T-helper 9 cell (primary cell): ENCODE results near the gene ULBP2.
"Not testable (repeated sequence)": the region's sequence is repeated elsewhere in the genome, so short reads cannot be mapped to it uniquely, and the experiment has no call there.

Experiments used
- DNase-seq: peaks from one replicate; pipeline ENCODE4 v3.0.0-alpha.2; 2020

The ULBP2 gene

DNA sequence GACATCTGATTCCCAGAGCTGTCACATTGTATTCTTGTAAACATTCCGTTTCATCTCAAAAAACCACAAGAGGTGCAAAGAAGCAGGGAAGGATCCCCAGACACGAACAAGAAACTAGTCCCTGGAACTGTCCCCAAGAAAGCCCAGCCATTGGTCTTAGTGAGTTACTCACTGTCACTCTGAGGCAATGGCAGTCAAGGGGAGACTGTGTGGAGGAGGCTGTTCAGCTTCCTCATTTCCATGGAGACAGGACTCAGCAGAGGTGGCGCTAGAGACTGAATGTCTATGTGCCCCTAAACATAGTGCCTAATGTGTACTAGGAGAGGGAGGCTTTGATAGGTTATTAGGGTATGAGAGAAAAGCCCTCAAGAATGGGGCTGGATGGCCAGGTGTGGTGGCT, 33.0 kb downstream of the ULBP2 start:
- DNase-seq, result no peak

GRCh38 chr6:149975400-149975799, 33.6 kb downstream of the ULBP2 start:
- DNase-seq, result no peak

DNA sequence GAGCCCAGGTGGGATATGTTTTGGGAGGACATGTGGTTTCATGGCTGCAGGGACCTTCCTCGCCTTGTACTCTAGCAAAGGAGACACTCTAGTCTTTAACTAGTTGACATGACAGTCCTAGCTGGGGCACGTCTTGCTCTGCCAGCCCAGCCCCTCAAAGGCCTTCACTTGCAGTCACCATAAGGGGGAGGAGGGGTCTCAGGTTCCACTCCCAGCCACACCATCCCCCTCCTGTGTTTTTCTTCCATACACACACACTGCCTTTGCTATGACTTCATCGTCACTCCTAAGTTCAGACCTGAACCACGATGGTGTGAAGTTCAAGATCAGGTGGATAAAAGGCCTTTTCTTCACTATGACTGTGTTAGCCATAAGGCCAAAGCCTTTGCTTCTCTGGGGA, 35.4 kb downstream of the ULBP2 start:
- DNase-seq, result no peak

GRCh38 chr6:149978610-149979009, 36.8 kb downstream of the ULBP2 start:
- no peak for DNase-seq

DNA sequence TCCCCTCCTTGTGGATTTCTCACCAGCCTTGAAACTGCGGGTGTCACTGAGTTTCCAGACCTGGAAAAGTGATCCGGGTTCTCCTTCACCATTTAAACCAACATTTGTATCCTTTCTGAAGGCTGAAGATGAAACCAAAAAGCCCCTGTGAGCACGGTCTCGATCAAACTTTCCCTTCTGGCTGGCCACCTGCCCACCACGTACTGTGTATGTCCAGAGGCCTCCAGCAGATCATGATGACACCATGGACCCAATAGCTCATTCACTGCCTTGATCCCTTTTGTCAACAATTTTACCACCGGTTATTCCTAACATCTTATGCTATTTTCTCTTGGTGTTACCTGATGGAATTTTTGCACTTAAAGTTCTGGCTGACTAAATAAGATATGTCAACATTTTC, 37.5 kb downstream of the ULBP2 start:
- no peak for DNase-seq

DNA sequence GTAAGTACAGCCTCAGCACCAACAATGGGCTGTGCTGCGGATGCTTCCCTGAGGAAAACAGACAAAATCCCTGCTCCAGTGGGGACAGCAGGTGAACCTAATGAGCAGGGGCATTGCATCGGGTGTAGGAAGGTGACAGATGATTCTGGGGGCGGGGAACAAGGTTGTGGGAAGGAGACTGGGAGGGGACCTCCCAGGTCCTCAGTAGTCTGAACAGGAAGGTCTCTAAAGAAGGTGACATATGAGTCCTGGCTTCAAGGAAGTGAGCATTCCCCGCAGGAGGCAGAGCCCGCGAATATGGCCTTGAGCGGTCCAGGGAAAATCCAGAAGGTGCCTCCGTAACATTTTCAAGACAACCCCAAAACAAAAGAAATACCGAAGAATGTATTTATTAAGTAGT, 41.3 kb downstream of the ULBP2 start:
- DNase-seq, result no peak

GRCh38 chr6:149984773-149985172, 43.0 kb downstream of the ULBP2 start:
- no peak for DNase-seq

DNA sequence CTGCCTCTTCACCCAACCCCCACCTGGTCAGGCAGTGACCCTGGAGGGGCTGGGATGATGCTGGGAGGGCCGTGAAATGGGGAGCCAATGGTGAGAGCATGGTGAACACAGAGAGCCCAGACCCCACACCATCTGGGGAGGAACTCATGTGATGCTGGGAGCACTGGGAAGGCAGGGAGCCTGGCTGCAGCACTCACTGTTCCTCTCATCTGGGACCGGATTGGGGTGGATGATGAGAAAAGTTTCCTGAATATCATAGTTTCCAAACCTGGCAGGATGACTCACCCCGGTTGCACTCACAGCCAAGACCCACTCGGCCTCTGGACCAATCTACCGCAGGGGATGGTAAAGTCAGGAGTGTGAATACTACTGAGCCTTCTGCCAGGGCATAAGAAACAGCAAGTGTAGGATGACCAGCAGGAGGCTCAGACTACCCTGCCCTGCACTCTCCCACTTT, 43.7 kb downstream of the ULBP2 start:
- no peak for DNase-seq

- no peak for DNase-seq
Observed at GRCh38 chr6:149987602-149988107, 45.8 kb downstream of the ULBP2 start.

DNA sequence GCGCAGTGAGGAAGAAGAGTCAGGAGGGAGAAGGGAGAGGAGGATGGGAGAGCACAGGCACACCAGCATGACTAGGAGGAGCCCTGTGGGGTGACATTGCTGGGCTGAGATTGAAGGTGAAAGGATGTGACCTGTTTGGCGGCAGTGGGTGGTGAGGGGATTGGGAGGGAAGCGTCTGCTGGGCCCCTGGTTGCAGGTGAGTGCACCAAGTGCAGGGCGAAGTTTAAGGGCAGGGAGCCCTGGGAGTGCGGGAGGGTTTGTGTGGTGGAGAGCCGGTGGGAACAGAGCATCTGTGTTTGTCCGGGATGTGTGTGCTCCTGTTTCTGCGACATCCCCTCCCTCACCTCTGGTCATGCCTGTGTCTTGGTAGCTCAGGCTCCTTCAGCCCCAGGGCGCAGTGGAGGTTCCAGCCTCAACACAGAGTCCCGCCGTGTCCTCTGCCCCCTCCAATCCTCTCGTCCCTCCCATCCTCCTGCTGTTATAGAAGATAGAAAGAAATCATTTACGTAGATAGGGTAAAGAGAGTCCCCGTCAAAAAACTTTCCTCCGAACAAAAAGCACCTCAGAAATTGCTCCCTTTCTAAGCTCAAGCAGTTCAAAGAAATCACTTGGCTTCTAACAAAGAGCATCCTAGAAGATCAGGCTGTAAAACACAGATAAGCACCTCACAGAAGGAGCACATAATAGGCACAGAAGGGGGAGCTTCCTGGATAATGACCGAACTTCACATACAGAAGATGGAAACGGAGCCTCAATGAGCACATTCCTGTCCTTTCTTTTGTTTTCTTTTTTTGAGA, 46.9 kb downstream of the ULBP2 start:
- no peak for DNase-seq

DNA sequence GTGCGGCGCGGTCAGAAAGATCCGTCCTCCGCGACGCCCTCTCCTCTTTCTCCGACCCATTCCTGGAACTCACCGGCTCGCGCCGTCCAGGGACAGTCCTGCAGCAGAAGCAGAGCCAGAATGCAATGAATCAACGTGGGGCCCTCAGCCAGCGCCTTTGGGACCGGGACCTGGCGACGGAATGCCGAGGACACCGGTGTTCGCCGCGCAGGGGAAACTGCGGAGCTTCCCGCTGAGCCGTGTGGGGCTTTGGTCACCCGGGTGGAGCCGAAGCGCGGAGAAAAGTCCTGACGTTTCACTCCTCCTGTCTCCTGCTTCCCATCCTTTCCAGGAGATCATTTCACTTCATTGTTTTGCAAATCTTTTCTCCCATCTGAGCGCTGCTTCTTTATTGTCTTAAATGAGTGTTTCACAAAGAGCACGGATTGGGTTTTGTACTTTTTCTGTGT, 48.4 kb downstream of the ULBP2 start:
- no peak for DNase-seq

DNA sequence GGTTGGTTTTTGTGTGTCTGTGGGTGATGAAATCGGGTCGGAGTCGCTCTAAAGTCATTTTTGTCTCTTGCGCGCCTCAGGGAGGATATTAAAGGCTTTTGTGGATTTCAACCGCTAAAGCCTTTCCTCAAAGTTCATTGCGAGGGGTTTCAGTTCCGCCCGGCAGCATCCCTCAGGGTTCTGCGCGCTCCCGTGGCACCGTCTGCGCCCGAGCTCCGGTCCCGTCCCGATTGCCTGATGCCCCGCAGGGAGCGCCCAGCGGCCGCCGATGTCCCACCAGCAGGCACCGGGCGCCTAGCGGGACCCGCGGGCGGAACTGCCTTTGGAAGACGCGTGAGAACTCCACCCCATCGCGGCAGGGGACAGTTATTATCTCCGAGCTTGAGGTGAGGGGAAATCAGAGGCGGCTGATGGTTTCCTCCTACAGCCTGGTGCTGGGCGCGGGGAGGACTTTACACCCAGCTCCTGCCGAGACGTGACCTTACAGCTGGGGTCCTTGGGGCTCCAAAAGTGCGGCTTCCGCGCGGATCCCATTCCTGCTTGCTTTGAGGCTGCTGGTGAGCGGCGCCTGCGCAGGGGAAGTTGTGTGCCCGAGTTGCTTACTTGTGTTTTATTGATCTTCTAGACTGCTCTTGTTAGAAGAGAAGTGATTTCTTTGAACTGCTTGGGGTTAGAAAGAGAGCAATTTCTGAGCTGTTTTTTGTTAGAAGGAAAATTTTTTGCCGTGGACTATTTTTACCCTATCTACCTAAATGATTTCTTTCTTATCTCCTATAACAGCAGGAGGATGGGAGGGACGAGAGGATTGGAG, 49.1 kb downstream of the ULBP2 start:
- no peak for DNase-seq

DNA sequence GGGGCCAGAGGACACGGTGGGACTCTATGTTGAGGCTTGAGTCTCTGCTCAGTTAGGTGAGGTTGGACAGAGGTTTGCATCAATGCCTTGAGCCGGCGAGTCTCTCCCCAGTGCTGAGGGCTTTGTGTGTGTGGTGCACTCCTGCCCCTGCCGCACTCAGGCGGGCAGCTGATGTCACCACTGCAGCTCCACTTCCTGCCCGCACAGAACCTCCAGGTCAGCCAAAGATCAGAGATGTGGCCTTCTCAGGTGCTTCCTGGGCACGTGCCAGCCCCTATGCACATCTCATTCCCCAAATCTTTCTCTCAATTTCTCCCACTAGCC, 49.6 kb downstream of the ULBP2 start:
- DNase-seq, result not testable (repeated sequence)

GRCh38 chr6:149991838-149992237, 50.0 kb downstream of the ULBP2 start:
- no peak for DNase-seq

- no peak for DNase-seq
Observed at GRCh38 chr6:149995235-149995750, 53.5 kb downstream of the ULBP2 start.

GRCh38 chr6:149995971-149996370, 54.2 kb downstream of the ULBP2 start:
- no peak for DNase-seq
